Measurements from ENCODE around the gene RPS27L. TPM values are rescaled to one million over a fixed set of nuclear protein-coding genes. Genes with fewer than 3 reads are reported as not detected.

The RPS27L gene
- total RNA-seq (10 to 100 TPM in 4 of 5 donors, 1 to 10 TPM in 1; 8.4 to 69.8 (median 33.0) TPM), polyA plus RNA-seq (100 to 1,000 TPM; 211 to 432 (median 244) TPM)
- long read RNA-seq, donor 1, full-length matches to known transcripts: 99 of 99 reads
- long read RNA-seq, donor 1, partial matches to known transcripts: 0 of 99 reads
- long read RNA-seq, donor 1, other reads (novel, unspliced or antisense): 0 of 99 reads
- long read RNA-seq, donor 2, full-length matches to known transcripts: 100 of 131 reads
- long read RNA-seq, donor 2, partial matches to known transcripts: 31 of 131 reads
- long read RNA-seq, donor 2, other reads (novel, unspliced or antisense): 0 of 131 reads
- long read RNA-seq, donor 3, full-length matches to known transcripts: 73 of 73 reads
- long read RNA-seq, donor 3, partial matches to known transcripts: 0 of 73 reads
- long read RNA-seq, donor 3, other reads (novel, unspliced or antisense): 0 of 73 reads
- long read RNA-seq, donor 4, full-length matches to known transcripts: 6 of 6 reads
- long read RNA-seq, donor 4, partial matches to known transcripts: 0 of 6 reads
- long read RNA-seq, donor 4, other reads (novel, unspliced or antisense): 0 of 6 reads
- long read RNA-seq, donor 5, full-length matches to known transcripts: 97 of 97 reads
- long read RNA-seq, donor 5, partial matches to known transcripts: 0 of 97 reads
- long read RNA-seq, donor 5, other reads (novel, unspliced or antisense): 0 of 97 reads
- long read RNA-seq, donor 6, full-length matches to known transcripts: 267 of 325 reads
- long read RNA-seq, donor 6, partial matches to known transcripts: 46 of 325 reads
- long read RNA-seq, donor 6, other reads (novel, unspliced or antisense): 12 of 325 reads
- long read RNA-seq, donor 7, full-length matches to known transcripts: 132 of 132 reads
- long read RNA-seq, donor 7, partial matches to known transcripts: 0 of 132 reads
- long read RNA-seq, donor 7, other reads (novel, unspliced or antisense): 0 of 132 reads
- long read RNA-seq, donor 8, full-length matches to known transcripts: 119 of 157 reads
- long read RNA-seq, donor 8, partial matches to known transcripts: 31 of 157 reads
- long read RNA-seq, donor 8, other reads (novel, unspliced or antisense): 7 of 157 reads
- long read RNA-seq, donor 9, full-length matches to known transcripts: 141 of 180 reads
- long read RNA-seq, donor 9, partial matches to known transcripts: 39 of 180 reads
- long read RNA-seq, donor 9, other reads (novel, unspliced or antisense): 0 of 180 reads
- long read RNA-seq, donor 10, full-length matches to known transcripts: 85 of 85 reads
- long read RNA-seq, donor 10, partial matches to known transcripts: 0 of 85 reads
- long read RNA-seq, donor 10, other reads (novel, unspliced or antisense): 0 of 85 reads

GRCh38 chr15:63157118-63157843 is at the start of gene RPS27L:
TSS of gene RPS27L (minus strand) at chr15:63157477. CDS start at chr15:63157405, 72 bp downstream.
- Histone ChIP-seq H3K36me3 (peaks cover 18 to 32% (median 31%) of the 10 kb centered on the region in 4 donors), H3K9me3 (no peaks in the 10 kb centered on the region), H3K27me3 (no peaks in the 10 kb centered on the region), H3K4me3 (peak within 1 kb of the TSS; percentile 78 to 84 (median 82)), H3K27ac (peak within 1 kb of the TSS; percentile 92 to 98 (median 96)), H3K4me1 (peaks cover 12 to 35% (median 22%) of the 10 kb centered on the region in 4 donors)
- DNase-seq: peak; percentile 92 to 97
- WGBS, 5 donors: 0 to 1% (median 1%) methylated on average over 34 to 60 of the region's 60 CpGs
- peak in 2 of 4 donors; percentile 36 to 72 for TF ChIP-seq POLR2A (IDR thresholded peaks at IDR 0.05)
- TF ChIP-seq, protein P1, sequence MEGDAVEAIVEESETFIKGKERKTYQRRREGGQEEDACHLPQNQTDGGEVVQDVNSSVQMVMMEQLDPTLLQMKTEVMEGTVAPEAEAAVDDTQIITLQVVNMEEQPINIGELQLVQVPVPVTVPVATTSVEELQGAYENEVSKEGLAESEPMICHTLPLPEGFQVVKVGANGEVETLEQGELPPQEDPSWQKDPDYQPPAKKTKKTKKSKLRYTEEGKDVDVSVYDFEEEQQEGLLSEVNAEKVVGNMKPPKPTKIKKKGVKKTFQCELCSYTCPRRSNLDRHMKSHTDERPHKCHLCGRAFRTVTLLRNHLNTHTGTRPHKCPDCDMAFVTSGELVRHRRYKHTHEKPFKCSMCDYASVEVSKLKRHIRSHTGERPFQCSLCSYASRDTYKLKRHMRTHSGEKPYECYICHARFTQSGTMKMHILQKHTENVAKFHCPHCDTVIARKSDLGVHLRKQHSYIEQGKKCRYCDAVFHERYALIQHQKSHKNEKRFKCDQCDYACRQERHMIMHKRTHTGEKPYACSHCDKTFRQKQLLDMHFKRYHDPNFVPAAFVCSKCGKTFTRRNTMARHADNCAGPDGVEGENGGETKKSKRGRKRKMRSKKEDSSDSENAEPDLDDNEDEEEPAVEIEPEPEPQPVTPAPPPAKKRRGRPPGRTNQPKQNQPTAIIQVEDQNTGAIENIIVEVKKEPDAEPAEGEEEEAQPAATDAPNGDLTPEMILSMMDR (IDR thresholded peaks at IDR 0.05): no peak
- peak; percentile 50 to 97 (median 95) for TF ChIP-seq POLR2AphosphoS5 (IDR thresholded peaks at IDR 0.05)
- no peak for TF ChIP-seq EP300 (IDR thresholded peaks at IDR 0.05)
- intact Hi-C loops (cut with DNase I; ENCODE audit: low total_unique reads): no loop called here

GRCh38 chr15:63206079-63206478 is 48.8 kb upstream of the RPS27L start:
- DNase-seq: no peak
- no peaks in the 10 kb centered on the region for H3K9me3 ChIP-seq
- H3K36me3 ChIP-seq: no peaks in the 10 kb centered on the region
- no peaks in the 10 kb centered on the region for H3K27me3 ChIP-seq
- intact Hi-C loops (cut with DNase I; ENCODE audit: low total_unique reads): no loop called here
- H3K27ac ChIP-seq: no peak overlapping the region
- no peak overlapping the region for H3K4me3 ChIP-seq
- TF ChIP-seq, protein P1 (IDR thresholded peaks at IDR 0.05): no peak
- TF ChIP-seq POLR2A (IDR thresholded peaks at IDR 0.05): no peak
- TF ChIP-seq EP300 (IDR thresholded peaks at IDR 0.05): no peak
- TF ChIP-seq POLR2AphosphoS5 (IDR thresholded peaks at IDR 0.05): no peak
- WGBS, 5 donors: 76 to 81% (median 80%) methylated on average over 2 of the region's 2 CpGs
- peaks cover 18 to 46% (median 34%) of the 10 kb centered on the region in 4 donors for H3K4me1 ChIP-seq

- Histone ChIP-seq H3K36me3 (no peaks in the 10 kb centered on the region), H3K9me3 (no peaks in the 10 kb centered on the region), H3K27ac (no peak overlapping the region), H3K4me1 (peaks cover 12 to 45% (median 30%) of the 10 kb centered on the region in 4 donors), H3K27me3 (no peaks in the 10 kb centered on the region), H3K4me3 (no peak overlapping the region)
- 71 to 82% (median 78%) methylated on average over 9 of the region's 9 CpGs for WGBS, 5 donors
- intact Hi-C loops (cut with DNase I; ENCODE audit: low total_unique reads): no loop called here
- TF ChIP-seq EP300 (IDR thresholded peaks at IDR 0.05): no peak
- TF ChIP-seq, protein P1 (IDR thresholded peaks at IDR 0.05): no peak
- no peak for TF ChIP-seq POLR2AphosphoS5 (IDR thresholded peaks at IDR 0.05)
- TF ChIP-seq POLR2A (IDR thresholded peaks at IDR 0.05): no peak
- no peak for DNase-seq
These were observed 46.3 kb upstream of the RPS27L start for GRCh38 chr15:63203451-63204090.
